Panc1 (cell line): Measurements from ENCODE around the gene UXS1.

ENCODE experiments used
- POLR2AphosphoS5 ChIP-seq: IDR thresholded peaks from 2 replicates; pipeline ENCODE4 v1.6.1; 2012; ENCODE audit warnings: mild to moderate bottlenecking, low read depth, low read length, moderate library complexity
- SIN3A ChIP-seq: IDR thresholded peaks from 2 replicates; pipeline ENCODE4 v1.6.1; 2012; ENCODE audit warnings: low read depth, mild to moderate bottlenecking, low read length, moderate library complexity, borderline replicate concordance; ENCODE audit not compliant: insufficient read depth
- TCF7L2 ChIP-seq: IDR thresholded peaks from 2 replicates; pipeline ENCODE4 v1.6.1; 2011; ENCODE audit warnings: mild to moderate bottlenecking, low read depth, low read length, inconsistent platforms
- TF ChIP-seq, protein P1 (sequence below): fragments of 450-650 bp; IDR thresholded peaks from 2 replicates; pipeline ENCODE4 v1.5.1; 2017; ENCODE audit warnings: mild to moderate bottlenecking
- TF ChIP-seq, protein P2 (sequence below), 2 experiments: IDR thresholded peaks; 2 replicates each; pipeline ENCODE4 v1.6.1; 2011 to 2012; ENCODE audit warnings: low read depth in 2 of 2, control low read depth in 1 of 2, low read length in 1 of 2, mild to moderate bottlenecking in 1 of 2, moderate library complexity in 1 of 2; ENCODE audit not compliant: insufficient read depth in 1 of 2

GRCh38 chr2:106058469-106059137 is 135.5 kb downstream of the UXS1 start:
- TF ChIP-seq, protein P1, sequence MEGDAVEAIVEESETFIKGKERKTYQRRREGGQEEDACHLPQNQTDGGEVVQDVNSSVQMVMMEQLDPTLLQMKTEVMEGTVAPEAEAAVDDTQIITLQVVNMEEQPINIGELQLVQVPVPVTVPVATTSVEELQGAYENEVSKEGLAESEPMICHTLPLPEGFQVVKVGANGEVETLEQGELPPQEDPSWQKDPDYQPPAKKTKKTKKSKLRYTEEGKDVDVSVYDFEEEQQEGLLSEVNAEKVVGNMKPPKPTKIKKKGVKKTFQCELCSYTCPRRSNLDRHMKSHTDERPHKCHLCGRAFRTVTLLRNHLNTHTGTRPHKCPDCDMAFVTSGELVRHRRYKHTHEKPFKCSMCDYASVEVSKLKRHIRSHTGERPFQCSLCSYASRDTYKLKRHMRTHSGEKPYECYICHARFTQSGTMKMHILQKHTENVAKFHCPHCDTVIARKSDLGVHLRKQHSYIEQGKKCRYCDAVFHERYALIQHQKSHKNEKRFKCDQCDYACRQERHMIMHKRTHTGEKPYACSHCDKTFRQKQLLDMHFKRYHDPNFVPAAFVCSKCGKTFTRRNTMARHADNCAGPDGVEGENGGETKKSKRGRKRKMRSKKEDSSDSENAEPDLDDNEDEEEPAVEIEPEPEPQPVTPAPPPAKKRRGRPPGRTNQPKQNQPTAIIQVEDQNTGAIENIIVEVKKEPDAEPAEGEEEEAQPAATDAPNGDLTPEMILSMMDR, result no peak
- TF ChIP-seq POLR2AphosphoS5 (no peak), TCF7L2 (no peak), SIN3A (no peak)
- TF ChIP-seq, protein P2, sequence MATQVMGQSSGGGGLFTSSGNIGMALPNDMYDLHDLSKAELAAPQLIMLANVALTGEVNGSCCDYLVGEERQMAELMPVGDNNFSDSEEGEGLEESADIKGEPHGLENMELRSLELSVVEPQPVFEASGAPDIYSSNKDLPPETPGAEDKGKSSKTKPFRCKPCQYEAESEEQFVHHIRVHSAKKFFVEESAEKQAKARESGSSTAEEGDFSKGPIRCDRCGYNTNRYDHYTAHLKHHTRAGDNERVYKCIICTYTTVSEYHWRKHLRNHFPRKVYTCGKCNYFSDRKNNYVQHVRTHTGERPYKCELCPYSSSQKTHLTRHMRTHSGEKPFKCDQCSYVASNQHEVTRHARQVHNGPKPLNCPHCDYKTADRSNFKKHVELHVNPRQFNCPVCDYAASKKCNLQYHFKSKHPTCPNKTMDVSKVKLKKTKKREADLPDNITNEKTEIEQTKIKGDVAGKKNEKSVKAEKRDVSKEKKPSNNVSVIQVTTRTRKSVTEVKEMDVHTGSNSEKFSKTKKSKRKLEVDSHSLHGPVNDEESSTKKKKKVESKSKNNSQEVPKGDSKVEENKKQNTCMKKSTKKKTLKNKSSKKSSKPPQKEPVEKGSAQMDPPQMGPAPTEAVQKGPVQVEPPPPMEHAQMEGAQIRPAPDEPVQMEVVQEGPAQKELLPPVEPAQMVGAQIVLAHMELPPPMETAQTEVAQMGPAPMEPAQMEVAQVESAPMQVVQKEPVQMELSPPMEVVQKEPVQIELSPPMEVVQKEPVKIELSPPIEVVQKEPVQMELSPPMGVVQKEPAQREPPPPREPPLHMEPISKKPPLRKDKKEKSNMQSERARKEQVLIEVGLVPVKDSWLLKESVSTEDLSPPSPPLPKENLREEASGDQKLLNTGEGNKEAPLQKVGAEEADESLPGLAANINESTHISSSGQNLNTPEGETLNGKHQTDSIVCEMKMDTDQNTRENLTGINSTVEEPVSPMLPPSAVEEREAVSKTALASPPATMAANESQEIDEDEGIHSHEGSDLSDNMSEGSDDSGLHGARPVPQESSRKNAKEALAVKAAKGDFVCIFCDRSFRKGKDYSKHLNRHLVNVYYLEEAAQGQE (IDR thresholded peaks at IDR 0.05; ENCODE audit: insufficient read depth in 1 of 2, low read depth in 2 of 2, low read length in 1 of 2), result no peak
